CD14-positive monocyte (primary cell): ENCODE results near the gene IPPK. TPM values are rescaled to one million over a fixed set of nuclear protein-coding genes. Genes with fewer than 3 reads are reported as not detected.
A peak's percentile ranks its signal among the peaks of the same experiment; 100 is the strongest.

Experiments used
- DNase-seq, 3 donors: peaks; one replicate each; pipeline ENCODE4 v3.0.0-alpha.2; 2011 to 2022
- H2AFZ ChIP-seq: 2 replicates; pipeline ENCODE4 v1.6.0; 2012; ENCODE audit warnings: mild to moderate bottlenecking, low read depth, low read length, inconsistent platforms; ENCODE audit not compliant: insufficient read depth, poor library complexity, severe bottlenecking
- H3K27ac ChIP-seq, 2 donors: 1 replicate in 1 of 2; 2 replicates in 1 of 2; pipeline ENCODE4 v1.5.1; 2012 to 2013; ENCODE audit warnings: low read length in 2 of 2, control low read depth in 1 of 2, inconsistent platforms in 1 of 2, low read depth in 1 of 2, mild to moderate bottlenecking in 1 of 2
- H3K27me3 ChIP-seq, 2 donors: one replicate each; pipeline versions ENCODE4 v1.6.0 to v1.6.1; 2011 to 2013; ENCODE audit warnings: low read length in 2 of 2; ENCODE audit not compliant: control insufficient read depth in 2 of 2, insufficient read depth in 2 of 2
- H3K36me3 ChIP-seq, 2 donors: replicated peaks in 1 of 2; 1 replicate in 1 of 2; 2 replicates in 1 of 2; pipeline versions ENCODE4 v1.5.1 to v1.6.1; 2012 to 2013; ENCODE audit warnings: low read length in 2 of 2, control low read depth in 1 of 2, inconsistent platforms in 1 of 2, mild to moderate bottlenecking in 1 of 2; ENCODE audit not compliant: insufficient read depth in 2 of 2, control insufficient read depth in 1 of 2
- H3K4me1 ChIP-seq, 2 donors: 1 replicate in 1 of 2; 2 replicates in 1 of 2; pipeline versions ENCODE4 v1.5.1 to v1.6.1; 2012 to 2013; ENCODE audit warnings: low read length in 2 of 2, control low read depth in 1 of 2, inconsistent platforms in 1 of 2, mild to moderate bottlenecking in 1 of 2, moderate library complexity in 1 of 2; ENCODE audit not compliant: insufficient read depth in 2 of 2, control insufficient read depth in 1 of 2
- H3K4me2 ChIP-seq: replicated peaks from 2 replicates; pipeline ENCODE3; 2012; ENCODE audit warnings: low read length, moderate library complexity, mild to moderate bottlenecking; ENCODE audit not compliant: poor library complexity, severe bottlenecking; ENCODE audit errors: extremely low read depth
- H3K4me3 ChIP-seq, 3 experiments: fragments of 200-600 bp in 1 of 3; sonication (generic) in 1 of 3; replicated peaks in 1 of 3; 1 replicate in 2 of 3; 2 replicates in 1 of 3; pipeline ENCODE4 v1.5.1; 2011 to 2013; ENCODE audit warnings: low read length in 3 of 3, mild to moderate bottlenecking in 3 of 3, control low read depth in 2 of 3, low read depth in 2 of 3, inconsistent platforms in 1 of 3, moderate library complexity in 1 of 3
- H3K79me2 ChIP-seq: 2 replicates; pipeline ENCODE4 v1.6.0; 2012; ENCODE audit warnings: mild to moderate bottlenecking, control low read depth, inconsistent platforms, low read length, moderate library complexity; ENCODE audit not compliant: insufficient read depth
- H3K9ac ChIP-seq: 2 replicates; pipeline ENCODE4 v1.6.0; 2017; ENCODE audit warnings: low read length, mild to moderate bottlenecking; ENCODE audit not compliant: insufficient read depth, poor library complexity, severe bottlenecking
- H3K9me3 ChIP-seq, 2 donors: replicated peaks in 1 of 2; 1 replicate in 1 of 2; 2 replicates in 1 of 2; pipeline versions ENCODE4 v1.5.1 to v1.6.1; 2012 to 2013; ENCODE audit warnings: low read length in 2 of 2, control low read depth in 1 of 2; ENCODE audit not compliant: control insufficient read depth in 1 of 2, insufficient read depth in 1 of 2
- H4K20me1 ChIP-seq: 2 replicates; pipeline ENCODE4 v1.6.0; 2012; ENCODE audit warnings: mild to moderate bottlenecking, low read length, control low read depth, moderate library complexity; ENCODE audit not compliant: insufficient read depth
- H3K27ac Mint-ChIP-seq, 7 donors: one replicate each; pipeline ENCODE4 v1.8.0; 2020; ENCODE audit warnings: mild to moderate bottlenecking in 7 of 7, mixed read lengths in 7 of 7, moderate library complexity in 6 of 7, inconsistent platforms in 2 of 7
- H3K27me3 Mint-ChIP-seq, 3 donors: one replicate each; pipeline ENCODE4 v1.8.0; 2021 to 2022; ENCODE audit warnings: low read depth in 3 of 3, mild to moderate bottlenecking in 3 of 3, mixed read lengths in 3 of 3, moderate library complexity in 3 of 3, inconsistent platforms in 1 of 3
- H3K36me3 Mint-ChIP-seq, 2 donors: one replicate each; pipeline ENCODE4 v1.8.0; 2020; ENCODE audit warnings: mixed read lengths in 2 of 2, inconsistent platforms in 1 of 2, mild to moderate bottlenecking in 1 of 2
- H3K4me1 Mint-ChIP-seq: one replicate; pipeline ENCODE4 v1.8.0; 2020; ENCODE audit warnings: mild to moderate bottlenecking, mixed read lengths
- H3K4me3 Mint-ChIP-seq, 2 donors: one replicate each; pipeline ENCODE4 v1.8.0; 2020; ENCODE audit warnings: mild to moderate bottlenecking in 2 of 2, mixed read lengths in 2 of 2, moderate library complexity in 1 of 2
- H3K9me3 Mint-ChIP-seq, 7 donors: one replicate each; pipeline ENCODE4 v1.8.0; 2020 to 2022; ENCODE audit warnings: mixed read lengths in 7 of 7, mild to moderate bottlenecking in 6 of 7, moderate library complexity in 6 of 7, inconsistent platforms in 2 of 7
- WGBS: methylation state at CpG from one replicate; pipeline ENCODE4 v1.1.5; 2013; ENCODE audit warnings: missing lambda C conversion rate; ENCODE audit not compliant: insufficient coverage; 5-methylcytosine and 5-hydroxymethylcytosine counted together
- intact Hi-C, 2 donors: fragments of 100-400 bp; cut with micrococcal nuclease; formaldehyde crosslinking; loops; one replicate each; pipeline versions ENCODE4 v1.15.0 to v1.15.1; 2023
- polyA plus RNA-seq, 3 donors: library from polyadenylated mRNA; depleted of rRNA in 1 of 3; unstranded in 2 of 3; stranded (reverse) in 1 of 3; fragments of 300-500 nt in 2 of 3; fragments of >200 nt in 1 of 3; fragmentation: Illumina TruSeq in 2 of 3; gene quantifications; 1 replicate in 2 of 3; 2 replicates in 1 of 3; pipeline ENCODE4 v1.2.3, GENCODE V29; 2012 to 2021
- TF ChIP-seq, protein P1 (sequence below): fragments of 200-600 bp; IDR thresholded peaks from one replicate; pipeline ENCODE4 v1.8.0; 2022; ENCODE audit warnings: antibody characterized with exemption, mild to moderate bottlenecking

IPPK gene
- polyA plus RNA-seq, 3 donors: 1.9 to 11.6 (median 3.2) TPM

DNA sequence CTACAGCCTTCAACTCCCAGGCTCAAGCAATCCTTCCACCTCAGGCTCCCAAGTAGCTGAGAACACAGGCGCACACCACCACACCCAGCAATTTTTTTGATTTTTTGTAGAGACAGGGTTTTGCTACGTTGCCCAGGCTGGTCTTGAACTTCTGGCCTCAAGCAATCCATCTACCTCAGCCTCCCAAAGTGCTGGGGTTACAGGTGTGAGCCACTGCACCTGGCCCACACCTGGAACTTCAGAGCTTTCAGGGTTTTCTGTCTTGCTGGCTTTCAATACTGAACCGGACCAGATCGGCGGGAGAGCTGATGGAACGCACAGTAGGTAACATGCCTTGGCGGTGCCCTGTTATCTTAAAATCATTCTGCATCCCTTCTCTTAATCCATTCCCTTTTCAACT, 30.8 kb downstream of the IPPK start:
- Mint-ChIP-seq H3K27ac (peak overlapping the region in 1 of 7 donors; percentile 53), H3K4me3 (no peak overlapping the region), H3K36me3 (peaks cover 85 to 92% of the 10 kb centered on the region in 2 donors), H3K4me1 (no peaks in the 10 kb centered on the region), H3K27me3 (no peaks in the 10 kb centered on the region), H3K9me3 (no peaks in the 10 kb centered on the region)
- H3K9me3 ChIP-seq: no peaks in the 10 kb centered on the region
- no peak for DNase-seq
- 100% methylated on average over 7 of the region's 7 CpGs for WGBS
- no peak overlapping the region for H3K27ac ChIP-seq
- no peaks in the 10 kb centered on the region for H3K27me3 ChIP-seq
- H3K4me1 ChIP-seq: no peaks in the 10 kb centered on the region
- H3K4me3 ChIP-seq: no peak overlapping the region
- intact Hi-C loops: loop anchor here in 1 of 2 donors (10.0 kb wide), 1 partner anchor 314 kb away; the partner anchor contains the start of genes CENPP and NOL8
- H3K79me2 ChIP-seq: no peaks in the 10 kb centered on the region
- H2AFZ ChIP-seq: no peak overlapping the region
- peaks cover 89 to 98% of the 10 kb centered on the region in 2 donors for H3K36me3 ChIP-seq
- H3K9ac ChIP-seq: no peak overlapping the region
- no peaks in the 10 kb centered on the region for H4K20me1 ChIP-seq
- TF ChIP-seq, protein P1, sequence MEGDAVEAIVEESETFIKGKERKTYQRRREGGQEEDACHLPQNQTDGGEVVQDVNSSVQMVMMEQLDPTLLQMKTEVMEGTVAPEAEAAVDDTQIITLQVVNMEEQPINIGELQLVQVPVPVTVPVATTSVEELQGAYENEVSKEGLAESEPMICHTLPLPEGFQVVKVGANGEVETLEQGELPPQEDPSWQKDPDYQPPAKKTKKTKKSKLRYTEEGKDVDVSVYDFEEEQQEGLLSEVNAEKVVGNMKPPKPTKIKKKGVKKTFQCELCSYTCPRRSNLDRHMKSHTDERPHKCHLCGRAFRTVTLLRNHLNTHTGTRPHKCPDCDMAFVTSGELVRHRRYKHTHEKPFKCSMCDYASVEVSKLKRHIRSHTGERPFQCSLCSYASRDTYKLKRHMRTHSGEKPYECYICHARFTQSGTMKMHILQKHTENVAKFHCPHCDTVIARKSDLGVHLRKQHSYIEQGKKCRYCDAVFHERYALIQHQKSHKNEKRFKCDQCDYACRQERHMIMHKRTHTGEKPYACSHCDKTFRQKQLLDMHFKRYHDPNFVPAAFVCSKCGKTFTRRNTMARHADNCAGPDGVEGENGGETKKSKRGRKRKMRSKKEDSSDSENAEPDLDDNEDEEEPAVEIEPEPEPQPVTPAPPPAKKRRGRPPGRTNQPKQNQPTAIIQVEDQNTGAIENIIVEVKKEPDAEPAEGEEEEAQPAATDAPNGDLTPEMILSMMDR: no peak
- H3K4me2 ChIP-seq: no peak overlapping the region

DNA sequence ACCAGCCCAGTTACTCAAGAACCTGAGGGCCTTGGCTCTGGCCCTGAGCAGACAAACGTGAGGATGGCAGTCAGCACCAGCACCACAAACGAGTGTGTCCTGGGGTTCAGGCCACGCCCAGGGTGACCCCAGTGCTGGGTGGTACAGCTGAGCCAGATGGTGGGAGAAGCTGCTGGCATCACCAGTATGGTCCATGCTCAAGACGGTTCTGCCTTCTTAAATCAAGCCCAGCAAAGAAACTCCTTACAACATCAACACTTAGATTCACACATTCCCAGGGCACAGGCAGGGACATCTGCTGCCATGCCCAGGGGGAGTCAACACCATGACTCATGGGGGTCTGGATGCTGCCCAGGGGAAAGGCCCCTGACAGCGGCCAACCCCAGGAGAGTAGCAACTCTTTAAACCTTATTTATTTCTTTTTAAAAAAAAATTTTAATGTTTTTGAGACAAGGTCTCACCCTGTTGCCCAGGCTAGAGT, 31.3 kb downstream of the IPPK start:
- H3K9me3 Mint-ChIP-seq: no peaks in the 10 kb centered on the region
- H3K36me3 Mint-ChIP-seq: peaks cover 85 to 94% of the 10 kb centered on the region in 2 donors
- 96% methylated on average over 3 of the region's 5 CpGs for WGBS

More for the DNA sequence above, 31.3 kb downstream of the IPPK start:
- no peak overlapping the region for H2AFZ ChIP-seq
- H3K79me2 ChIP-seq: no peaks in the 10 kb centered on the region
- Mint-ChIP-seq H3K27me3 (no peaks in the 10 kb centered on the region), H3K27ac (peak overlapping the region in 1 of 7 donors; percentile 53), H3K4me1 (no peaks in the 10 kb centered on the region), H3K4me3 (no peak overlapping the region)
- H3K9ac ChIP-seq: no peak overlapping the region
- no peak overlapping the region for H3K4me2 ChIP-seq
- no peaks in the 10 kb centered on the region for H4K20me1 ChIP-seq
- peaks cover 89 to 98% of the 10 kb centered on the region in 2 donors for H3K36me3 ChIP-seq
- H3K27ac ChIP-seq: no peak overlapping the region
- H3K4me1 ChIP-seq: no peaks in the 10 kb centered on the region
- H3K27me3 ChIP-seq: no peaks in the 10 kb centered on the region
- H3K4me3 ChIP-seq: no peak overlapping the region
- DNase-seq: no peak
- TF ChIP-seq, protein P1: no peak
- intact Hi-C loops: loop anchor here in 1 of 2 donors (10.0 kb wide), 1 partner anchor 314 kb away; the partner anchor contains the start of genes CENPP and NOL8
- no peaks in the 10 kb centered on the region for H3K9me3 ChIP-seq
